Cerebellar cortex (tissue), 1 donor: ENCODE results near the gene DNER.
"Not testable (repeated sequence)": the region's sequence is repeated elsewhere in the genome, so short reads cannot be mapped to it uniquely, and the experiment has no call there.

Experiments
- DNase-seq: peaks from one replicate; pipeline ENCODE4 v3.0.0-alpha.2; 2015; ENCODE audit warnings: low spot score

Gene DNER

GRCh38 chr2:229340086-229340760 is 374.1 kb downstream of the DNER start:
- DNase-seq, result no peak

GRCh38 chr2:229339618-229340017 is 374.7 kb downstream of the DNER start:
- DNase-seq, result no peak

- not testable (repeated sequence) for DNase-seq
Observed at GRCh38 chr2:229339171-229339570, 375.2 kb downstream of the DNER start.

GRCh38 chr2:229335877-229336346 is 378.4 kb downstream of the DNER start:
- DNase-seq, result no peak

DNA sequence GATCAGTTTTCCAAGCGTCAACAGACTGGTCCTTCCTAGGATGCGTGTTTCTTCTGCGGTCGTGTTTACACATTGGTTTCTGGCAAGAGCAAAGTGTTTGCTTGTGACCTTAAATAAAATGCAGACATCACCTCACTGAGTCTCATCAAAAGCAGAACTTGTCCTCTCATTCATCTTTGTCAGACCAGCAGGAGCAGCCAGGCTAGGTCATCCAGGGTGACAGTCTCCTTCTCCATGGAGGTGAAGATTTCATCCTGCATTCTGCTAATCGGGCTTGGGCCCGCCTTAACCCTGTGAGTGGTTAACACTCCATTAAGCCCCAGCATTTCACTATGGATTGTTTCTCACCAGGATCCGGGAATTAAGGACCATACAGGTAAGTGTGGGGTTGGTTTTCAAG is 379.0 kb downstream of the DNER start:
- no peak for DNase-seq

DNA sequence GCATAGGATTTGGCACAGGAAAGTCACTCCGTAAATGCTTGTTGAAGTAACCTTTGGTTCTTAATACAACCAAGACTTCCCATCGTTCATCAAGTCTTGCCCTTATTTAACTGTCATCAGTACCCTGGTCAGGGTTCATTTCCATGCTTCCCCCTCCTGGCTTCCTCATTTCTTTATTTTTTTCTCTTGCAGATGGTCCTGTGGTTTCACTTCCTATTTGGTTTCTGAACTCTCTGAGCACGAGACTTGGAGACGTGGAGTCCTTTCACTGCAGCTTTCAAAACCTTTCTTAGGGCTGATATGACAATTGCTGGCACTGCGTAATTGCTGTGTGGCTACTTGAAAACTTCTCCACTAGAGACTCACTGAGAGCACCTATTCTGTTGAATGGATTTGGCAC is 383.4 kb downstream of the DNER start:
- DNase-seq, result no peak

DNA sequence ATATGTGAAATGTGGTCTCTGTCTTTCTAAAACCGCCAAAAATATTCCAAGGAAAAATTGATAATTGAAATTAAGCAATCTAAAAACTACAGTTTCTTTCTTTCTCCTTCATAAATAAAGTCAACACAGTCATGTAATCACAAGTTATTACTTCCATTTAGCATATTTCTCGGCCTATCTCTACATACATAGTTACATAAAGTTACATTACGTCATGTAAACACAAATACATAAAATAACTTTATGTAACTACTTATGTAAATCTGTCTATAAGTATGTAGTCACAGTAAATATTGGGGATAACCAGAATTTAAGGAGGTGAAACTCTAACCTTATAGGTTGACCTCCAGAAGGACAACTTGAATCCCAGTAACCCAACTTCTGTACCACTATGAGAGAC is 394.8 kb downstream of the DNER start:
- no peak for DNase-seq

DNA sequence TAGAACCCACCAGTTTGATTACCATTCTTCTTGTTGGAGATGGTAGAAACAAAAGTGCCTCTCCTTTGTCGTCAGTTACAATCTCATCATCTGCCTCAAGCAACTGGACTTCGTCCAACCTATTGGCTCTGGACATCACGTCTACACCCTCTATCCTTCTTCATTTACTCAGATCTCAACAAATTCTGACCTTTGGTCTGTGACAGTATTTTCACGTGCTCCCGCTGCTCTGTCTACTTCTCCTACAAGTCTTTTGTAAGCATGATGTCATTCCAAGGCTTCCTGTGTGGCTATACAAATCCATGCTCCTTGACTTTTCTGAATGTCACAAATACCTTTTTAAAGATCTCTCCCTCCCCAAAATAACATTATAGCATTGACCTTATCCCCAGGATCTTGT is 400.2 kb downstream of the DNER start:
- peak; percentile 1 for DNase-seq

GRCh38 chr2:229313591-229313990 is 400.8 kb downstream of the DNER start:
- DNase-seq, result peak; percentile 41
